ENCODE measurements around the gene MICOS13.
"Not testable (repeated sequence)": the region's sequence is repeated elsewhere in the genome, so short reads cannot be mapped to it uniquely, and the experiment has no call there.

The MICOS13 gene

GRCh38 chr19:5698635-5699422 lies 18.5 kb upstream of the MICOS13 start:
- DNase-seq: no peak

DNA sequence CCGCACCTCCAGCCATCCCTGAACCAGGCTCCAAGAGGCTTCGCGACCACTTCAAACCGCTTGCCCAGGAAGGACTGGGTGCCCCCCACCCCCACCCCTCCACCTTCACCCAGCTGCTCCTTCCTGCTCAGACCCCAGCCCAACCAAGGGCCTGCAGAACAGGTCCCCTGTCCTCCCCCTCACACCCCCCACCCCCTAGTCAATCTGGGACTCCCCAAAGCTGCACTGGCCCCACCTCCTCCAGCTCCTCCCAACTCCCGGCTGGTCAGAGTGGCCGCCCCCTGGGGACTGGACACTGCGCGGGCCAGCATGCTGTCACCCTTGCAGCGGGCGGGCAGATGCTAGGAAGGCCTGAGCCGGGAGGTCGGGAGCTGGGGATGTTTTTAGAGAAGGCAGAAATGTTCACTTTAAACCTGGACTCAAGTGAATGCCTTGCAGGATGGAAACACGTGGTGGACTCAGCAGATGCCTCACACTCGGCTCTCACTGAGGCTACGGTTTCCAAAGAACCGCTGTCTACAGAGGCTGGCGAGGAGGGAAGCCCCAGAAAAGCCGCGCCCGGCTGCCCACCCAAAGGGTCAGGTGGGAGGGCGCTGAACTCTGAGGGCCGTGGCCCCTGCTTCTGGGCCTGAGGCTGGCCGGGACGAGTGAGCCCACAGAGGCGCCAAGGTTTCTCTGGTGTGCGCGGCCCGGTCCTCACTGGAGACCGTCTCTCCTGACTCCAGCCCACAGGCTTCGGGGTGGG lies 17.7 kb upstream of the MICOS13 start:
- DNase-seq: no peak

DNA sequence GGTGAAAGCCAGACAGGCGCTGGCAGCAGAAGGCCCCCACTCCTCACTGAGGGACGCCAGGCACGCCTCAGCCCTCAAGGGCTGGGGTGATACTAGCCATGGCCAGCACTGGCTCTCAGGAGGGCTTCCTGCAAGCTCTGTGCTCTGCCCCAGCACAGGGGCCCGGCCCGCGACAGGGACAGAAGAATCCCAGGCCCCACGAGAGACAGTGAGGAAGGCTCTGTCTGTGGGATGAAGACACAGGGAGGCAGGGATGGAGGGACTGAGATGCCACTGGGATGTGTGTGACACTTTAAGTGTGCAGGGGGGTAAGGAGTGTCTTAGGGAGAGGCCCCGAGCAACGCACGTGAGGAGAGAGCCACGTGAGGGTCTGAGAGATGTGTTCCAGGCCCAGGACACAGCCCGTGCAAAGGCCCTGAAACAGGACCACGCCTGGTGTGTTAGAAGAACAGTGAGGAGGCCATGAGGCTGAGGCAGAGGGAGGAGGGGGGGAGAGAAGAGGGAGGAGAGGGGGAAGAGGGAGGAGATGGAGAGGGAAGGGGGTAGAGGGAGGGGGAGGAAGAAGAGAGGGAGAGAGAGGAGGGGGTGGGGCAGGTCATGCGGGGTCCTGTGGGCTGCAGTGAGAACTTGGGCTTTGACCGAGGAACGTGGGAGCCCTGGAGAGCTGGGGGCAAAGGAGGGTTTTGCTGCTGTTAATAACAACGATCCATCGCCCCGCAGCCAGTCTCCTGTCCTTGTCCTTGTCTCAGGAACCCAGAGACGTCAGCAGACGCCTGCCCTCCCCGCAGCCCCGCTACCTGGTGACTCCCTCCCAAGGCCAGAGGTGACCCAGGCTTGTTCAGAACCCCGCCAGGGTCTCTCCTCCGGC lies 16.9 kb upstream of the MICOS13 start:
- DNase-seq: no peak

- DNase-seq: no peak
These were observed 16.1 kb upstream of the MICOS13 start for GRCh38 chr19:5696196-5697021.

GRCh38 chr19:5695649-5696195 lies 15.4 kb upstream of the MICOS13 start:
- no peak for DNase-seq

DNA sequence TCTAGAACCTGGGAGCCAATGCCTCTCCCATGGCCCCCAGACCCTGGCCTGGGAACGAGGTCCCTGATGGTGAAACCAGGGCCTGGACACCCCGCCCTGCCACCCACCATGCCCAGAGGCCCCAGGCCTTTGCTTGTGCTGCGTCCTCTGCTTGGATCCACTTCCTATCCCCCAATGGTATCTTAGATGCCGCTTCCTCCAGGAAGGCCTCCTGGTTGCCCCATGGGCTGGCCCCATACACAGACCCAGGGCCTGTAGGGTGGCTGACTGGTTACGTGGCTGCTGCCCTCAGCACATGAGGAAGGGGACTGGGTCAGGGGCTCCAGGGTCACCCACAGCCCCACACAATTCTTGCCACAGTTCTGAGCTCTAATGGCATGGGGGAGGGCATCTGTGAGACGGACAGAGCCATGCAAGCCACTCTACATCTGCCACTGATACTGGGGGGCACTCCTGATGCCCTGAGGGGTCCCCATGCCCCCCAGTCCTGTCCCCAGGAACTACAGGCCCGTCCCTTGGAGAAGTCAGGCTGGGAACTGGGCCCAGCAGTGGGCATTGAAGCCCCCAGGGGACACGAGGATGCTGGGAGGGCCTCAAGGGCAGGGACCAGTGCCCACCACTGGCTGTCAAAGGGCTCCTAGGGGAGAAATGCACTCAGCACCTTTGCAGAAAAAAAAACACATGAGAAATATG lies 14.8 kb upstream of the MICOS13 start:
- DNase-seq: no peak

- DNase-seq: no peak
These were observed 14.0 kb upstream of the MICOS13 start for GRCh38 chr19:5694167-5694955.

DNA sequence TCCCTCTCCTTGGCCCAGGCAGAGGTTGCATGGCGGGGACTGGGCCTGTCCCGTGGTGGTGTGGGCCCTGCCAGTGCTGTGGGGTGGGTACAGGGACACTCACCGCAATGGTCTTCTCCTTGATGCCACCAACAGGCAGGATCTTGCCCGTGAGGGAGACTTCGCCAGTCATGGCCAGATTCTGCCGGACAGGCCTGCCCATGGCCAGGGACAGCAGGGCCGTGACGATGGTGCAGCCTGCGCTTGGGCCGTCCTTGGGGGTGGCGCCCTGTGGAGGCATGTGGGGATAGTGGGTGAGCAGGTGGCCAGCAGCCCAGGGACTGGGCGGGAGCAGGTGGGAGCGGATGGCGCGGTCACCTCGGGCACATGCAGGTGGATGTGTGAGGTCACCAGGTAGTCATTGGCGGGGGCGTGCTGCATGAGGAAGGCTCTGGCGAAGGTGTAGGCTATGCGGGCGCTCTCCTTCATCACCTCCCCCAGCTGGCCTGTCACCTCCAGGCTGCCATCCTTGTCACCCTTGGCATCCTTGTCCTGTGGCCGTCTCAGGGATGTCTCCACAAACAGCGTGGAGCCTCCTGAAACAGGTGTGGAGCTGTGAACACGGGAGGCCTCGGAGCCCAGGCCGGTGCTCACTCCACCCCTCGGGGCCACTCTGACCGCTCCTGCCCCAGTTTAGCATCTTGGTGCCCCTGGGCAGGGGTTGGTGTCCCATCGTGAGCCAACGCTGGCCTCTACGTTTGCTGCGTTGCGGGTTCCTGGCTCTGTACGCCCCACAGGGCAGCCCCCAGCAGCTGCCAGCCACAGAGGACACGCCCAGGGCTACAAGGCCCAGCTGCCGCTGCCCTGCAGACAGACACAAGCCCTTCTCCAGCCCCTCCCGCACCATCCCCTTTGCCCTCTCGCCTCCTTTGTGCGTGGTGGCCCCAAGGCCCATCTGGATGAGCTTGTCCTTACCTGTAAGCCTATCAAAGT lies 13.2 kb upstream of the MICOS13 start:
- DNase-seq: no peak

DNA sequence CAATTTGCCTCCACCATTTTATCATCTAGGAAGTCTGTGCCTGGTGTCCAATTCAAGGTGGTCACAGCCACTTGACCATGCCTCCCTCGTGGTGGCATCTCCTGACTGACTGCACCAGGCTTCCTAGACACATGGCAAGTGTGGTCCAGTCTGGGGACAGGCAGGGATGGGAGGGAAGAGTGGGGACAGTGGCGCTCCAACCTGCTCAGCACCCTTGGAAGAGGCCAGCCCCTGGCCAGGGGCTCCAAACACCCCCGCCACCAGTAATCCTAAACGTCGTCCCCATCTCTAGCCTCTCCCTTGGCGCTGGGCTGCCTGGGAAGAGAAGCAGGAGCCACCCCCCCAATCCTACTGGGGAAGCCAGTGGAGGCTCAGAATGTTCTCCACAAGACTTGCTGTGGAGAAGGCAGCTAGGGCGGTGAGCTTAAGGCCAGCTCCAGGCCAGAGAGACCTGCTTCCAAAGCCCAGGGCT lies 12.4 kb upstream of the MICOS13 start:
- DNase-seq: no peak

DNA sequence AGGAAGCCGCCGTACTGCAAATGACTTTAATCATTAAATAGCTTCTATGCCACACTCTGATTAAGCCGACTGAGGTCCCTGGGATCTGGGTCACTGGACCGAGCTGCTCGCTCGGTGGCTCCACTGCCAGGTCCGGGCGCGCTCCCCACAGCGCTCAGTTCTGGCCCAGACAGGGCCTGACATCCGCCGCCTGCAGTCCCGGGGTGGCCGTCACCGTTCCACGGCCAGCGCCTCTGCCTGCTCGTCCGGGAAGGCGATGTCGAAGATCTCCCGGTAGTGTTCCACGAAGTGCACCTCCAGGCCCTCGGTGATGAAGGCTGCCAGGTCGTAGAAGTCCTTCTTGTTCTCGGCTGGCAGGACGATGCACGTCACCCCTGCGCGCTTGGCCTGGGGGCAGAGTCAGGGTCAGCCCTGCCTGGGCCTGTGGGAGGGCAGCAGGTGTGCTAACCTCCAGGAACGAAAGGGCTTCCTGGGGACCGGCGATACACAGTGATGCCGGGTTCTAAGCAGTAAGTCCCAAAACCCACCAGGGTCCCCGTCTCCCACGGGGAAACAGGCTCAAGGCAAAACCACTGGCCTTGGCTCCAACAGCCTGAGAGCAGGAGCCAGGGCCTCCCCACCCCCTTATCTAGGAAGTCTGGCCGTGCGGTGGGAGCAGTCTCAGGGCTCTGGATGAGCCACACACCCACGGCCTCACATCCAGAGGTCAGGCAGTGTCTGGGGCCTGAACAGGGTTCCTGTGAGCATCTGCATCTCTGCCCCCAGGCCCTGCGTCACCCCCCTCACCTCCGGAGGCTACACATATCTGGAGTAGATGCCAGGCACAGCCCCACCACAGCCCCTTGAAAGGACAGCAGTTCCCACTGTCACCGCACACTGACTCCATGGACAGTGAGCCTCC lies 11.8 kb upstream of the MICOS13 start:
- DNase-seq: no peak

DNA sequence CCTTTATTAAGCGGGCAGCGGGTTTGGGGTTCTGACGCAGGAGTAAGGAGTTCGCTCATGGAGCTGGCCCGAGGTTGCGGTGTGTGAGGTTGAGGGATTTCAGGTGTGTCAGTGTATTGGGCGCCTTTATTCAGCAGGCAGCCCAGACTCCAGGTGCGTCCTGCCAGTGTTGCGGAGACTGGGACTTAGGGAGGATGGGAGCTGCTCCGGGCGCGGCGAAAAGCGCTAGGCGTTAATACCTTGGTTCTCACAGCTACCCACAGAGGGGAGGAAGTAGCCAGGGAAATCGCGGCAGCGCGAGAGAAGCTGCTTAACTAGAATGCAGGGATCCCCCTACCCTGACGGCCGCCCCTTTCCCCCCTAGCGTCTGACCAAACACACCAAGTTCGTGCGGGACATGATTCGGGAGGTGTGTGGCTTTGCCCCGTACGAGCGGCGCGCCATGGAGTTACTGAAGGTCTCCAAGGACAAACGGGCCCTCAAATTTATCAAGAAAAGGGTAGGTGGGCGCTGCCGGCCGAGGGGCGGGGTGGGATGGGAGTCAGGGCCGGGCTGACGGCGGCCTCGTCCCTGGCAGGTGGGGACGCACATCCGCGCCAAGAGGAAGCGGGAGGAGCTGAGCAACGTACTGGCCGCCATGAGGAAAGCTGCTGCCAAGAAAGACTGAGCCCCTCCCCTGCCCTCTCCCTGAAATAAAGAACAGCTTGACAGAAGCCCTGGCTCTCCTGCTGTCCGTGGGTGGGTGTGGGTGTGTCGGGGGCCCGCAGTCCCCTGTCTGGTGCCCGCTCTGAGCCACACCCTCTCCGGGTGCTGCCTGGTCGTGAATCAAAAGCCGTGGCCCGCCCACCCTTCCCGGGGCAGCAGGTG lies 10.9 kb upstream of the MICOS13 start:
- no peak for DNase-seq

DNA sequence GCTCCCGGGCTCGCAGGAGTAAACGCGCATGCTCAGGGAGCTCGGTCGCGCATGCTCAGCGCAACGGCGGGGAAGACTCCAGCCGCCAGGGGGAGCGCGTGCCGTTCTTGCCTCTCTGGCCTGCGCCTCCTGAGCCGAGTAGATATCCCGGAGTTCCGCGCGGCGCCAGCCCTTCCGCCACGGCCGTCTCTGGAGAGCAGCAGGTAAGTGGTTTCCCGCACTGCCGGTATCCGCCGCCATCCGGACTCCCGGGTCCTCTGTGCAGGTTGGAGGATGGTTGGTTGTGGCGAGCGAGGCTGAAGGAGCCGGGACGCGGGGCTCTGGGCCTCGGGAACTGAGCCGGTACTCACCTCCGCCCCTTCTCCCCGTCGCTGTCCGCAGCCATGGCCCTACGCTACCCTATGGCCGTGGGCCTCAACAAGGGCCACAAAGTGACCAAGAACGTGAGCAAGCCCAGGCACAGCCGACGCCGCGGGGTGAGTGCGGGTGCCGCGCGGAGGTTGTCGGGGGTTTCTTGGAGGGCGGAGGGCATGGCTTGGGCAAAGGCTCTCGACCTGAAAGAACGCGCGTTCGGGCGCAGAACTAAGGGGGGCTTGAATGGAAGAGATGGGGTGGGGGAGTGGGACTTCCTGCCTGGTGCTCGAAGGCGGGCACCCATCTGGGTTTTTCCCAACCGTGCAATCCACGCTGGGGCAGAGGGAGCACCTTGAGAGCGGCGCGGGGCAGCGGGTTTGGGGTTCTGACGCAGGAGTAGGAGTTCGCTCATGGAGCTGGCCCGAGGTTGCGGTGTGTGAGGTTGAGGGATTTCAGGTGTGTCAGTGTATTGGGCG lies 10.0 kb upstream of the MICOS13 start, which contains the start of gene RPL36:
TSS of gene RPL36 (plus strand) at position 171 of the 830 bp plus-strand sequence. CDS start at position 384, 213 bp downstream.
- DNase-seq: peak; percentile 93

DNA sequence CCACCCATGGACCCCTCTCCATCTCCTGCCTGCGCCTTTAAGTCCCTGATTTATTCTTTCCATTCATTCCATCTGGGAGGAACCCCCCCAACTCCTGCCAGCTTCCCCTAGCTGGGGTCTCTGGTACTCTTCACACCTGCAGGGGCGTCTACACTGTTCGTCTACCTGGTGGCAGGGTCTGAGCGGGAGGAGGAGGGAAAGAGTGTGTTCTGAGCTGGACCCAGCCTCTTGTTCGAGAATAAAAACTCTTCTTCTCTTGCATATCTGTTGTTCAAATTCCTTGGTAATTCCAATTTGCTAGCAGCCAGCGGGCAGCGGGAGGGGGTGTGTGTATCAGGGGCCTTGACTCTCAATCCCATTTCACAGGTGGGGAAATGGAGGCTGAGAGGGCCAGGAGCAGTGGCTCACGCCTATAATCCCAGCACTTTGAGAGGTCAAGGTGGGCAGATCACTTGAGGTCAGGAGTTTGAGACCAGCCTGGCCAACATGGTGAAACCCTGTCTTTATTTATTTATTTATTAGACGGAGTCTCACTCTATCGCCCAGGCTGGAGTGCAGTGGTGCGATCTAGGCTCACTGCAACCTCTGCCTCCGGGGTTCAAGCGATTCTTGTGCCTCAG lies 8.1 kb upstream of the MICOS13 start:
- not testable (repeated sequence) for DNase-seq

GRCh38 chr19:5687360-5688198 lies 7.3 kb upstream of the MICOS13 start:
- DNase-seq: no peak

All from NCI-H146 (cell line).